DOHH2 (cell line): ENCODE measurements around the gene COPS7A.

Experiments
- H3F3A ChIP-seq: fragments of 200-600 bp; sonication (generic), shearing (Covaris generic); 2 replicates; pipeline ENCODE4 v1.6.0; 2016; ENCODE audit warnings: antibody characterized with exemption, mild to moderate bottlenecking; ENCODE audit not compliant: control insufficient read depth, insufficient read depth
- H3K27ac ChIP-seq: fragments of 200-600 bp; sonication (generic); 2 replicates; pipeline ENCODE4 v1.5.1; 2014; ENCODE audit warnings: low read depth, mild to moderate bottlenecking, low read length, moderate library complexity
- H3K27me3 ChIP-seq: fragments of 200-600 bp; sonication (generic); 2 replicates; pipeline ENCODE4 v1.6.1; 2014; ENCODE audit warnings: mild to moderate bottlenecking, low read length, mixed read lengths; ENCODE audit not compliant: control insufficient read depth
- H3K36me3 ChIP-seq: fragments of 200-600 bp; sonication (generic); 2 replicates; pipeline ENCODE4 v1.6.1; 2014; ENCODE audit warnings: mild to moderate bottlenecking, low read length, moderate library complexity, mixed read lengths; ENCODE audit not compliant: control insufficient read depth
- H3K4me1 ChIP-seq: fragments of 200-600 bp; sonication (generic); 2 replicates; pipeline ENCODE4 v1.6.1; 2014; ENCODE audit warnings: mild to moderate bottlenecking, low read length, mixed read lengths; ENCODE audit not compliant: control insufficient read depth
- H3K4me2 ChIP-seq: fragments of 200-600 bp; sonication (generic); 2 replicates; pipeline ENCODE4 v1.6.0; 2014; ENCODE audit warnings: mild to moderate bottlenecking, low read length, moderate library complexity
- H3K4me3 ChIP-seq: fragments of 200-600 bp; sonication (generic); 2 replicates; pipeline ENCODE4 v1.5.1; 2014; ENCODE audit warnings: mild to moderate bottlenecking, low read length, mixed read lengths
- H3K79me2 ChIP-seq: fragments of 200-600 bp; sonication (generic); 2 replicates; pipeline ENCODE4 v1.6.1; 2014; ENCODE audit warnings: mild to moderate bottlenecking, low read length, mixed read lengths; ENCODE audit not compliant: control insufficient read depth
- H3K9me2 ChIP-seq: fragments of 200-600 bp; sonication (generic); replicated peaks from 2 replicates; pipeline ENCODE4 v1.6.1; 2014; ENCODE audit warnings: mild to moderate bottlenecking, low read length, mixed read lengths; ENCODE audit not compliant: control insufficient read depth
- H3K9me3 ChIP-seq: fragments of 200-600 bp; sonication (generic); 2 replicates; pipeline ENCODE4 v1.6.1; 2014; ENCODE audit warnings: antibody characterized with exemption, low read length, mixed read lengths; ENCODE audit not compliant: control insufficient read depth, insufficient read depth
- H4K20me1 ChIP-seq: fragments of 200-600 bp; sonication (generic); 2 replicates; pipeline ENCODE4 v1.6.0; 2014; ENCODE audit warnings: low read depth, mild to moderate bottlenecking, antibody characterized with exemption, low read length, moderate library complexity; ENCODE audit not compliant: control insufficient read depth, insufficient read depth
- EZH2phosphoT487 ChIP-seq: fragments of 200-600 bp; sonication (generic); IDR thresholded peaks from 2 replicates; pipeline ENCODE4 v1.6.1; 2017; ENCODE audit warnings: borderline replicate concordance, mild to moderate bottlenecking, antibody characterized with exemption, low read length, moderate library complexity, mixed read lengths
- TF ChIP-seq, protein P1 (sequence below): fragments of 200-600 bp; sonication (generic); IDR thresholded peaks from one replicate; pipeline ENCODE4 v1.5.1; 2014; ENCODE audit warnings: antibody characterized with exemption, mild to moderate bottlenecking, low read depth, low read length; ENCODE audit not compliant: poor library complexity, severe bottlenecking

COPS7A gene

DNA sequence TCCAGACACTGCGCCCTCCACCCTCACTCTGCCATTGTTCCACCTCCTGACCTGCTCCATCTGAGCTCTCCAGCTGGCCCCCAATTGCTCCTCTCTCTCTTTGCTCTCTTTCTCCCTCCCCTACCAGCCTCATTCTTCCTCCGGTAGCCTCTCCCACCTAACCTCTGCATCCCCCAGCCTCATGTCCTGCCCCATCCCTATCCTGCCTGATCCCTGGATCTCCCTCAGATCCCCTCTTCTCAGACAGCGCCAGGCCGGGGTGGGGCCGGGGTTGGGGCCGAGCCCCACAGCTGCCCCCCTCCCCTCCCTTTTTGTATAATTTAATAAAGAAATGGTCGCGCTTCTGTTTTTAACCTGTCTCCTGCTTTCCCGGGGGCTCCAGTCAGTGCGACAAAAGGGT lies 46.8 kb downstream of the COPS7A start:
- peaks cover 3% of the 10 kb centered on the region; the same call in 1 of the 2 replicates for H4K20me1 ChIP-seq
- H3K27me3 ChIP-seq, result peaks cover 29% of the 10 kb centered on the region
- no peak overlapping the region for H3K27ac ChIP-seq
- TF ChIP-seq, protein P1, sequence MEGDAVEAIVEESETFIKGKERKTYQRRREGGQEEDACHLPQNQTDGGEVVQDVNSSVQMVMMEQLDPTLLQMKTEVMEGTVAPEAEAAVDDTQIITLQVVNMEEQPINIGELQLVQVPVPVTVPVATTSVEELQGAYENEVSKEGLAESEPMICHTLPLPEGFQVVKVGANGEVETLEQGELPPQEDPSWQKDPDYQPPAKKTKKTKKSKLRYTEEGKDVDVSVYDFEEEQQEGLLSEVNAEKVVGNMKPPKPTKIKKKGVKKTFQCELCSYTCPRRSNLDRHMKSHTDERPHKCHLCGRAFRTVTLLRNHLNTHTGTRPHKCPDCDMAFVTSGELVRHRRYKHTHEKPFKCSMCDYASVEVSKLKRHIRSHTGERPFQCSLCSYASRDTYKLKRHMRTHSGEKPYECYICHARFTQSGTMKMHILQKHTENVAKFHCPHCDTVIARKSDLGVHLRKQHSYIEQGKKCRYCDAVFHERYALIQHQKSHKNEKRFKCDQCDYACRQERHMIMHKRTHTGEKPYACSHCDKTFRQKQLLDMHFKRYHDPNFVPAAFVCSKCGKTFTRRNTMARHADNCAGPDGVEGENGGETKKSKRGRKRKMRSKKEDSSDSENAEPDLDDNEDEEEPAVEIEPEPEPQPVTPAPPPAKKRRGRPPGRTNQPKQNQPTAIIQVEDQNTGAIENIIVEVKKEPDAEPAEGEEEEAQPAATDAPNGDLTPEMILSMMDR, result no peak
- TF ChIP-seq EZH2phosphoT487, result no peak
- no peaks in the 10 kb centered on the region for H3K36me3 ChIP-seq
- H3K9me3 ChIP-seq, result no peaks in the 10 kb centered on the region
- H3K4me2 ChIP-seq, result no peak overlapping the region
- H3F3A ChIP-seq, result peaks cover 3% of the 10 kb centered on the region; the same call in 1 of the 2 replicates
- H3K79me2 ChIP-seq, result peaks cover 9% of the 10 kb centered on the region
- no peak overlapping the region for H3K4me3 ChIP-seq
- H3K9me2 ChIP-seq, result no peaks in the 10 kb centered on the region
- peaks cover 15% of the 10 kb centered on the region for H3K4me1 ChIP-seq

DNA sequence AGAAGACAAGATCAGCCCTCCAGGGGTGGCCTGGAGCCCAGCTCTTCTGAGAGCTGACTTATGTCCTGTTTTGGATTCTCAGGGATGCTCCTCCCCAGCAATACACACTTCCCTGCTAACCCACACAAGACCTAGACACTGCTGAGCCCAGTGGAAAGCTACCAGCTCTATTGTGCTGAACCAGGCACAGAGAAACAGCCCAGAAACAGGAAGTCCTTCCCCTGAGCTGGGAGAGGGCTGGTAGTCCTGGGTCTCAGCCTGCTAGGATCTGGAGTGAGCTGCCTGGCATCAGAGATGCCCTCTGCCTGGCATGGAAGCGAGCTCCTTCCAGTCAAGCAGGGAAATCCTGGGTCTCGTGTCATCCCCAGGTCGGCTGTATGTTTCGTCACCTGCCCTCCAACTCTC lies 47.2 kb downstream of the COPS7A start:
- no peaks in the 10 kb centered on the region for H3K9me2 ChIP-seq
- no peaks in the 10 kb centered on the region for H3K9me3 ChIP-seq
- no peak overlapping the region for H3K4me2 ChIP-seq
- peaks cover 10% of the 10 kb centered on the region for H3K4me1 ChIP-seq
- no peaks in the 10 kb centered on the region for H3K36me3 ChIP-seq
- H3F3A ChIP-seq, result peaks cover 2% of the 10 kb centered on the region; the same call in 1 of the 2 replicates
- H3K4me3 ChIP-seq, result no peak overlapping the region
- peaks cover 9% of the 10 kb centered on the region for H3K79me2 ChIP-seq
- H3K27me3 ChIP-seq, result peaks cover 34% of the 10 kb centered on the region
- peaks cover 3% of the 10 kb centered on the region; the same call in 1 of the 2 replicates for H4K20me1 ChIP-seq
- TF ChIP-seq, protein P1, result no peak
- TF ChIP-seq EZH2phosphoT487, result no peak
- no peak overlapping the region for H3K27ac ChIP-seq

DNA sequence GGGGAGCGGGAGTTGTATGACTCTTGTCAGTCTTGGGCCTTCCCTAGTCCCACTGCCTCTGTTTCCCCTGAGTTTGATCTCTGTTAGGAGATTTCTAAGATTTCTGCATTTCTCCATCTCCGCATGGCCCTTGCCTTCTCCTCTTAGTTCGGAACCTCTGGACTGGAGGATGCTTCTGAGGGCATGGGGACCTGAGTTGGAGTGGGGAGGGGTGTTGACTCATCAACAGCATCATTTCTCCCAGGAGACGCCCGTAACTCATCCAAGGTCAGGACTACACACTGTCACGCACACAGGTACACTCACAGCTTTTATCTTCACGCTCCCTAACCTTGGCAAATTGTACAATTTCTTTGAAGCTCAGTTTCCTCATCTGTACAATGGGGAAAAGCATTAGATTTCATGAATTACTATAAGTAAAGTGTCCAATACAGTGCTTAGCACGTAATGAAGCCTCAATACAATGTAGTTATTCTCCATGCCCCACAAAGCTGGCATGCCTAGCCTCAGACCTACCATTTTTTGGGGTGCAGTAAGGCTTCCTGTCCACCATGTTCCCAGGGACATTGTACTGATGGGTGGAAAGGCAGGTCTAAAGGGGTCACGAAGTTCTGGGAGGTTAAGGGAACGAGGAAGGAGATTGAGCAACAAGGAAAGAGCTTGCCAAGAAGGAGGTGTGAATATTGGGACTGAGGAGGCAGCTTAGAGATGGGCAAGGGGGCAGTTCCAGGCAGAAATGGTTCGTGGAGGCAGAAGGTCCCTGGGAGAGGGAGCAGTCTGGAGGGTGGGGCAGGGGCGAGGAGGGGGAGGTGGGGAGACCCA lies 47.9 kb downstream of the COPS7A start:
- no peak for TF ChIP-seq EZH2phosphoT487
- TF ChIP-seq, protein P1, result no peak
- no peaks in the 10 kb centered on the region for H3K36me3 ChIP-seq
- peaks cover 2% of the 10 kb centered on the region; the same call in 1 of the 2 replicates for H3F3A ChIP-seq
- H3K4me3 ChIP-seq, result no peak overlapping the region
- H3K27me3 ChIP-seq, result peaks cover 40% of the 10 kb centered on the region
- no peaks in the 10 kb centered on the region for H3K9me3 ChIP-seq
- H3K4me1 ChIP-seq, result peaks cover 9% of the 10 kb centered on the region
- no peaks in the 10 kb centered on the region for H3K9me2 ChIP-seq
- H3K27ac ChIP-seq, result no peak overlapping the region
- peaks cover 3% of the 10 kb centered on the region; the same call in 1 of the 2 replicates for H4K20me1 ChIP-seq
- no peak overlapping the region for H3K4me2 ChIP-seq
- H3K79me2 ChIP-seq, result peaks cover 9% of the 10 kb centered on the region
